PC-9 (cell line): ENCODE results near the gene KNCN. TPM values are rescaled to one million over a fixed set of nuclear protein-coding genes. Genes with fewer than 3 reads are reported as not detected.

Experiments used
- BruUV-seq: library from RNA; stranded (reverse); fragments of 400-500 nt; replicated peaks from 2 replicates; lab custom pipeline; 2021; lab: Mats Ljungman, UMichigan
- CTCF ChIA-PET: fragments of 300-600 bp; sonication (Branson Sonifier 250); formaldehyde crosslinking; loops from one replicate; lab custom pipeline; 2022; ENCODE audit warnings: antibody characterized with exemption; lab: Charles Lee
- POLR2A ChIA-PET: fragments of 300-600 bp; sonication (Branson Sonifier 250); formaldehyde crosslinking; loops from one replicate; lab custom pipeline; 2022; ENCODE audit warnings: antibody characterized with exemption; ENCODE audit not compliant: unreplicated experiment; lab: Charles Lee
- DNase-seq, 2 experiments: peaks; one replicate each; pipeline versions ENCODE4 v3.0.0 to v3.0.0-alpha.2; 2015 to 2022; ENCODE audit warnings: mixed read lengths in 1 of 2
- H2AFZ ChIP-seq: fragments of 200-600 bp; sonication (generic); 2 replicates; pipeline ENCODE4 v1.8.1; 2017; ENCODE audit warnings: antibody characterized with exemption
- H3F3A ChIP-seq: fragments of 200-600 bp; sonication (generic); 2 replicates; pipeline ENCODE4 v1.8.1; 2017; ENCODE audit warnings: antibody characterized with exemption, mild to moderate bottlenecking, low read depth; ENCODE audit not compliant: insufficient read depth
- H3K27ac ChIP-seq: fragments of 200-600 bp; sonication (generic); 2 replicates; pipeline ENCODE4 v1.6.1; 2016; ENCODE audit warnings: mixed run types
- H3K27me3 ChIP-seq: fragments of 200-600 bp; sonication (generic); 2 replicates; pipeline ENCODE4 v1.6.1; 2016; ENCODE audit warnings: low read depth, mixed run types; ENCODE audit not compliant: insufficient read depth
- H3K36me3 ChIP-seq: fragments of 200-600 bp; sonication (generic); 2 replicates; pipeline ENCODE4 v1.6.1; 2016; ENCODE audit warnings: low read depth, mixed run types
- H3K4me1 ChIP-seq: fragments of 200-600 bp; sonication (generic); replicated peaks from 2 replicates; pipeline ENCODE4 v1.6.1; 2016; ENCODE audit warnings: mixed run types; ENCODE audit not compliant: insufficient read depth
- H3K4me2 ChIP-seq: fragments of 200-600 bp; sonication (generic); 2 replicates; pipeline ENCODE4 v1.6.1; 2017; ENCODE audit warnings: mixed run types
- H3K4me3 ChIP-seq: fragments of 200-600 bp; sonication (generic); 2 replicates; pipeline ENCODE4 v1.6.1; 2016; ENCODE audit warnings: mixed run types
- H3K79me2 ChIP-seq: fragments of 200-600 bp; sonication (generic); 2 replicates; pipeline ENCODE4 v1.6.1; 2017; ENCODE audit warnings: low read depth, mixed run types
- H3K9me2 ChIP-seq: fragments of 200-600 bp; sonication (generic); 2 replicates; pipeline ENCODE4 v1.8.1; 2017; ENCODE audit warnings: mild to moderate bottlenecking; ENCODE audit not compliant: insufficient read depth
- H3K9me3 ChIP-seq: fragments of 200-600 bp; sonication (generic); 2 replicates; pipeline ENCODE4 v1.8.1; 2016; ENCODE audit warnings: low read depth; ENCODE audit not compliant: insufficient read depth
- H4K20me1 ChIP-seq: fragments of 200-600 bp; sonication (generic); 2 replicates; pipeline ENCODE4 v1.8.1; 2017; ENCODE audit not compliant: insufficient read depth
- EZH2 ChIP-seq: fragments of 200-600 bp; sonication (generic); IDR thresholded peaks from 2 replicates; pipeline ENCODE4 v1.8.0; 2017; ENCODE audit warnings: antibody characterized with exemption, low read depth
- intact Hi-C: fragments of 100-400 bp; cut with micrococcal nuclease; formaldehyde crosslinking; loops from one replicate; pipeline ENCODE4 v1.10.0; 2022; ENCODE audit not compliant: unreplicated experiment
- total RNA-seq: library from RNA; stranded (reverse); gene quantifications from 2 replicates; pipeline ENCODE4 v1.2.3, GENCODE V29; 2021
- TF ChIP-seq, protein P1 (sequence below): fragments of 200-600 bp; sonication (generic); conservative IDR thresholded peaks from 2 replicates; pipeline ENCODE4 v1.6.1; 2017; ENCODE audit warnings: mixed run types, antibody characterized with exemption, mild to moderate bottlenecking, moderate library complexity

The KNCN gene
- total RNA-seq, 1 experiment from 2014 or later: not detected

DNA sequence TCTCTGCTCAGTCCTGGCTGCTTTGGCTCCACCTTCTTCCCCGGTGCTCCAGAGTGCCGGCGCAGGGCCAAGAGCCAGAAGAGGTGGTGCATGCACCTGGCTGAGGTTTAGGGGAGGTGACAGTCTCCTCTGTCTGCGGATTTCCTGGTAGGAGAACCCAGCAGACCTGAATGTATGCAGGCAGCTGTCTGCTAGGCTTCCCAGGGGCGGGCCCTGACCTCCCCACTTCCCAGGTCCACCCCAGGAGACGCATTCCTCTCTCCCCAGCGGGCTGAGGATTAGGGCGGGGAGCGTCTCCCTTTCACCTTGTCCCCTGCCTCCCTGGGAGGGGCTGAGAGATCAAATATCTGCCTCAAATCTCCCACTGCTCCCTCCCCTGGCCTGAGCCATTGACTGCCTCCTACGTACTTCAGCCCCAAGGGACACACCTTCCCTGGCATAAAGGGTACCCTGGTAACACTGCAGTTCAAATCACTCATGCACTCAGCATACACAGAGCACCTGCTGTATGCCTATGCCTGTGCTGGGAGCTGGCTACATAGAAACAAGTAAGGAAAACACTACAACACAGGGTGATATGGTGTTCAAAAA, 34.3 kb downstream of the KNCN start:
- ChIA-PET POLR2A (interaction anchor here (0.6 kb wide), 5 partner anchors 32 to 1113 kb away, joined by 3 to 4 read pairs (median 4); partner anchors contain the start of gene STIL), CTCF (interaction anchor here (0.6 to 1.2 kb wide), 4 partner anchors 10 to 809 kb away, joined by 3 to 5 read pairs (median 4); no protein-coding TSS in a partner anchor)
- Histone ChIP-seq H3K4me2 (peak overlapping the region; percentile 78), H3F3A (peaks cover 39% of the 10 kb centered on the region), H4K20me1 (no peaks in the 10 kb centered on the region), H3K4me1 (peaks cover 65% of the 10 kb centered on the region), H3K27ac (peak overlapping the region; percentile 55), H3K4me3 (peak overlapping the region; percentile 35; the same call in 1 of the 2 replicates), H2AFZ (no peak overlapping the region), H3K9me2 (no peaks in the 10 kb centered on the region), H3K9me3 (no peaks in the 10 kb centered on the region), H3K36me3 (no peaks in the 10 kb centered on the region), H3K27me3 (no peaks in the 10 kb centered on the region), H3K79me2 (no peaks in the 10 kb centered on the region)
- no TSS peak for BruUV-seq
- intact Hi-C loops: loop anchor here (2.0 kb wide), 1 partner anchor 28 kb away; the partner anchor contains the start of gene DMBX1
- TF ChIP-seq, protein P1, sequence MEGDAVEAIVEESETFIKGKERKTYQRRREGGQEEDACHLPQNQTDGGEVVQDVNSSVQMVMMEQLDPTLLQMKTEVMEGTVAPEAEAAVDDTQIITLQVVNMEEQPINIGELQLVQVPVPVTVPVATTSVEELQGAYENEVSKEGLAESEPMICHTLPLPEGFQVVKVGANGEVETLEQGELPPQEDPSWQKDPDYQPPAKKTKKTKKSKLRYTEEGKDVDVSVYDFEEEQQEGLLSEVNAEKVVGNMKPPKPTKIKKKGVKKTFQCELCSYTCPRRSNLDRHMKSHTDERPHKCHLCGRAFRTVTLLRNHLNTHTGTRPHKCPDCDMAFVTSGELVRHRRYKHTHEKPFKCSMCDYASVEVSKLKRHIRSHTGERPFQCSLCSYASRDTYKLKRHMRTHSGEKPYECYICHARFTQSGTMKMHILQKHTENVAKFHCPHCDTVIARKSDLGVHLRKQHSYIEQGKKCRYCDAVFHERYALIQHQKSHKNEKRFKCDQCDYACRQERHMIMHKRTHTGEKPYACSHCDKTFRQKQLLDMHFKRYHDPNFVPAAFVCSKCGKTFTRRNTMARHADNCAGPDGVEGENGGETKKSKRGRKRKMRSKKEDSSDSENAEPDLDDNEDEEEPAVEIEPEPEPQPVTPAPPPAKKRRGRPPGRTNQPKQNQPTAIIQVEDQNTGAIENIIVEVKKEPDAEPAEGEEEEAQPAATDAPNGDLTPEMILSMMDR: peak; percentile 38; the same call in 1 of the 2 replicates
- TF ChIP-seq EZH2: no peak
- DNase-seq: peak; percentile 97 to 99

DNA sequence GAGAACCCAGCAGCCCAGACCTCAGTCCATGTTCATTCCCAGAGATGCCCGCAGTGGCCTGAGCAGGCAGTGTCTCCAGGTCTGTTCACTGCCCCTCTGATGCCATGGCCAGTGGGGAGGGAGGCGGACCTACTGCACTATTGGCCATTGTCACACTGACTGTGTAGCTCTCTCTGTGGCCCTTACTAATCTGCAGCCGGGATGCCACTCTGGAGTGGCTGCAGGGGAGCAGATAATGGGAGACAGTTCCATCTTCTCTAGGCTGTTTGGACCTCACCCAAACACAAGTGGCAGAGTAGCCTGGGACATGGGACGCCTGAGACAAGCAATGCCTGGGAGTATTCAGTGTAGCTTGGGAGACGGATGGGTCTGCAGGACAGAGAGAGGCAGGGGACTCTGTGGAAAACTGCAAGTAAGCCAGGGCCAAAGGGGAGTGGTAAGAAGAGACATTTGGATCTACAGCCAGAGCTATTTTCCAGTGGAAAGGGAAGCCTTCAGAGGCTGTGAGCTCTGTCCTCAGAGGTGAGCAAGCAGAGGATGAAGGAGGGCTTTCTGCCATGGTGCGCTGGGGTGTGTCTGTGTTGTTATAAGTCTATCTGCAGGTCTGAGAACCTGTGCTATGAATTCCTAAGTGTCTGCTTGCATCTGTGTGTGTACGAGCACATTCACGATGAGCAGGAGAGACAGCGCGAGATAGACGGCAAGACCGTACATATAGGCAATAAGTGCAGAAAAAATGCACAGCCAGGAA, 35.1 kb downstream of the KNCN start:
- H3K36me3 ChIP-seq: no peaks in the 10 kb centered on the region
- H4K20me1 ChIP-seq: no peaks in the 10 kb centered on the region
- DNase-seq: no peak
- H3K27me3 ChIP-seq: no peaks in the 10 kb centered on the region
- no peaks in the 10 kb centered on the region for H3K9me2 ChIP-seq
- BruUV-seq: no TSS peak
- peaks cover 58% of the 10 kb centered on the region for H3K4me1 ChIP-seq
- ChIA-PET CTCF (interaction anchor here (0.6 to 1.2 kb wide), 2 partner anchors 74 to 810 kb away, joined by 3 to 5 read pairs; no protein-coding TSS in a partner anchor), POLR2A (interaction anchor here (0.6 kb wide), 3 partner anchors 101 to 1112 kb away, joined by 3 to 4 read pairs (median 4); partner anchors contain the start of gene STIL)
- H3K27ac ChIP-seq: peak overlapping the region; percentile 34; the same call in 1 of the 2 replicates
- H3K4me2 ChIP-seq: peak overlapping the region; percentile 78
- no peaks in the 10 kb centered on the region for H3K9me3 ChIP-seq
- no peak overlapping the region for H2AFZ ChIP-seq
- no peaks in the 10 kb centered on the region for H3K79me2 ChIP-seq
- TF ChIP-seq EZH2: no peak
- H3K4me3 ChIP-seq: peak overlapping the region; percentile 35; the same call in 1 of the 2 replicates
- intact Hi-C loops: loop anchor here (2.0 kb wide), 1 partner anchor 28 kb away; the partner anchor contains the start of gene DMBX1
- H3F3A ChIP-seq: peaks cover 31% of the 10 kb centered on the region

DNA sequence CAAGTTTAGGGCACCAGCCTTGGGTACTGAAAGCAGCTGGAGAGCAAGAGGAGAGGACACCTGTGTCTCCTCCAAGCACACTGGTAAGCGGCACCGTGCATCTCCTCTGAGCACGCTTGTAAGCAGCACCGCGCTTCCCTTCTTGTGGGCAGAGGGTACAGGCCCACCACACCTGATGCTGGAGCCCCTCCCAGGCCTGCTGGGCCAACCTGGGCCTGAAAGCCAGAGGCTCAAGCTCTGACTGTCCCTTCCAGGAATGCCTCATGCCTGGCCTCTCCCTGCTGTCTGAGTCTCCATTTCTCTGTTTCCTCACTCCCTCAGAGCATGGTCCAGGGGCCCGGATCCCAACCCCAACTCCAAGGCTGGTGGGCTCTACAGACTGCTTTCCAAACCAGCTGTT, 35.9 kb downstream of the KNCN start:
- Histone ChIP-seq H3F3A (peaks cover 26% of the 10 kb centered on the region), H4K20me1 (no peaks in the 10 kb centered on the region), H3K79me2 (no peaks in the 10 kb centered on the region), H2AFZ (no peak overlapping the region), H3K9me3 (no peaks in the 10 kb centered on the region), H3K4me3 (no peak overlapping the region), H3K27ac (no peak overlapping the region), H3K27me3 (no peaks in the 10 kb centered on the region), H3K36me3 (no peaks in the 10 kb centered on the region), H3K4me1 (peaks cover 50% of the 10 kb centered on the region), H3K9me2 (no peaks in the 10 kb centered on the region), H3K4me2 (peak overlapping the region; percentile 78; the same call in 1 of the 2 replicates)
- ChIA-PET CTCF (no interaction called here), POLR2A (no interaction called here)
- TF ChIP-seq EZH2: no peak
- TF ChIP-seq, protein P1: no peak
- intact Hi-C loops: no loop called here
- DNase-seq: no peak
- BruUV-seq: no TSS peak
